GM21717 (cell line): ENCODE results near the gene KCNK3.

Experiments
- ATAC-seq: cut with Tn5 transposase; IDR thresholded peaks from one replicate; pipeline ENCODE4 v1.9.1; 2021; ENCODE audit warnings: mild to moderate bottlenecking, moderate library complexity; ENCODE audit not compliant: unreplicated experiment

The KCNK3 gene

GRCh38 chr2:26687801-26688200 is 4.7 kb upstream of the KCNK3 start:
- ATAC-seq: no peak

DNA sequence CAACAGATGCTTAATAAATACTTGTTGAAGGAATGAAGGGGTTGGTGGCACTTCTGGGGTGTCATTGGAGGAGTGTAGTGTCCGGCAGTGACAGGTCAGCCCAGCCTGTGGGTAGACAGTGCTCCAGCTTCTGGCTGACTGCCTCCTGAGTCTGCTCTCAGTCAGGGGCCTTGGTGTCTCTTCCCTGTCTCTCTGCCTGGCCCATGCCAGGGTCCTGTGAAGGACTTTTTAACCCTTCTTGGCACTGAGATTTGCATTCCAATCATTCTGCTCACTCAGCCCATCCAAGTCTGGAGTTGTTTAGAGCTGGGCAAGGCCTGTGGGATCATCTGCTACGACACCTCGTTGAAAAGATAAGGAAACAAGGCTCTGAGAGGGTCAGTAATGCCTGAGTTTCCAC is 1.4 kb upstream of the KCNK3 start:
- ATAC-seq: no peak

GRCh38 chr2:26691881-26692278 is 642 bp upstream of the KCNK3 start:
- no peak for ATAC-seq

GRCh38 chr2:26692897-26693849 is 651 bp downstream of the KCNK3 start:
- no peak for ATAC-seq

DNA sequence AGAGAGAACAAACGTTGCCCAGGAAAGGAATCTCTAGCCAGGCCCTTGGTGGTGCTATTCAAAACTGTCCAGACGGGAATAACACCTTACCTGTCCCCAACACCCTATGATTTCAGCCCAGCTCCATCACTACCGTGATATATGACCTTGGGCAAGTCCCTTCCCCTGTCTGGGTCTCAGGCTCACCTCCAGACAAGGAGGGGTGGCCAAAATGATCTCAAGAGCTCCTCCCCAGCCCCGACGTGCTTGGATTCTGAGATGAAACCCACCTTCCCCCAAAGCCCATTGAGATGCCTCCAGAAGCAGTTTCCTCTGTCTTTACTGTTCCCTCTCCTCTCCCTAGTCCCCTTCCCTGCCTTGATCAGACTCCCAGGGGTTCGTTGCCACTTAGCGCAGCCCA is 1.5 kb downstream of the KCNK3 start:
- ATAC-seq: no peak

GRCh38 chr2:26696351-26696816 is 3.9 kb downstream of the KCNK3 start:
- ATAC-seq: no peak

DNA sequence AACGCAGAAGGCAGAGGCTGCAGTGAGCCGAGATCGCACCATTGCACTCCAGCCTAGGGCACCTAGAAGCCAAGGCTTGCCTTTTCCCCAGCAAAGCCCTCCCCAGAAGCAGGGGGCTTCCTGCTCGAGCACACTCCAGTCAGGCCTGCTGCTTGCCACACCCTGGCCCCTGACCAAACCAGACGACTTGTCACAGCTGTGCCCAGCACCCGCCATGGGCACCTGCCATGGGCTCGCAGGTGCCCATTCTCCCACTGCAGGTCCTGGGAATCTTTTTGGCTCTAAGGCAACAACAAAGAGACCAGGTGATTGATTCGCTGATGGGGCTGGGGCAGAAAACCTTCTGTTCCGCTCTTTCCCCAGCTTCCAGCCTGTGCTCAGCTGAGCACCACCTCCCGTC is 4.9 kb downstream of the KCNK3 start:
- ATAC-seq: no peak

GRCh38 chr2:26699295-26699694 is 6.8 kb downstream of the KCNK3 start:
- ATAC-seq: no peak

DNA sequence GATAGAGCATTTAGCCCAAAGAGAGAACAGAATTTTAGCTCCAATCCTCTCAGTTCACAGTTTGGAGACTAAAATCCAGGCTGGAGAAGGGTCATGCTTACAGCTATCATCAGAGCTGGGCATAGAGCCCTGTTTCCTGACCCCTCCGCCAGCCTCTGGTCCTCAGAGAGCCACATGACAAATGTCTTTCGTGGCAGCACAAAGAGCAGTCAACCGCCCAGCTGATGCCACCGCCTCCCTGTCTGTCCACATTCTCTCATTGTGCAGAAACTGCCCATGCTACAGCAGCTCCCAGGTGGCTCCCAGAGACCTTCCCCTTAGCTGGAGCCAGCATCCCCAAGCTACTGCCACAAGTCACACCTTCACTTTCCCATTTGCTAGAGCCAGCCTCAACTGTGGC is 7.6 kb downstream of the KCNK3 start:
- ATAC-seq: no peak

DNA sequence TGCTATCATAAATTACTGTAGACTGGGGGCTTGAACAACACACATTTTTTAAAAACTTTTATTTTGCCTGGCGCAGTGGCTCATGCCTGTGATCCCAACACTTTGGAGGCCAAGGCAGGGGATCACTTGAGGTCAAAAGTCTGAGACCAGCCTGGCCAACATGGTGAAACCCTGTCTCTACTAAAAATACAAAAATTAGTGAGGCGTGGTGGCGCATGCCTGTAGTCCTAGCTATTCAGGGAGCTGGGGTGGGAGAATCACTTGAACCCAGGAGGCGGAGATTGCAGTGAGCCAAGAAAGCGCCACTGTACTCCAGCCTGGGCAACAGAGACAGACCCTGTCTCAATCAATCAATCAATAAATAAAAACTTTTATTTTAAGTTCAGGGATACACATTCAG is 9.1 kb downstream of the KCNK3 start:
- ATAC-seq: no peak

GRCh38 chr2:26702025-26702424 is 9.5 kb downstream of the KCNK3 start:
- no peak for ATAC-seq

DNA sequence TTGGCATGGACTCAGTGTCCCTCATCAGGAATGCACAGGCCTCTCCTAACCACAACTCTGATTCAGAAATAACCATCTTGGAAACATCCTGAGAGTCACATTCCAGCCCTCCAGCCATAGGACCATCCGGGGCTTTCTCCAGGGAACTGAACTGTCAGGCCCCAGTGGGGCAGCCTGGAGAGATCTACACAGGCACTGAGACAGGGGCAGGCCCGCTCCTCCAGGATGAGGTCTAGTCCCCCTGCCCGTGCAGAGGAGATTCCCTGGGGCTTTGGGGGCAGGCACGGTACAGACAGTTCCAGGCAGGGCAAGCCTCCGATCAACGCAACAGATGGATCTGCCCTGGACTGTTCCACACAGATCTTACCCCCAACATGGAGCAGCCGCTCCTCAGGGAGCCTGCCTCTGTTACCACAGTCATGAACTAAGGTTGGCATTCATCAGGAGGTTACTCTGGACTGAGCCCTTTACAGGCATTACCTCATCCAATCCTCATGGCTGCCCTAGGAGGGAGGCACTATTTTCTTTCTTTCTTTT is 12.0 kb downstream of the KCNK3 start:
- no peak for ATAC-seq

GRCh38 chr2:26705126-26705525 is 12.6 kb downstream of the KCNK3 start:
- ATAC-seq: no peak

DNA sequence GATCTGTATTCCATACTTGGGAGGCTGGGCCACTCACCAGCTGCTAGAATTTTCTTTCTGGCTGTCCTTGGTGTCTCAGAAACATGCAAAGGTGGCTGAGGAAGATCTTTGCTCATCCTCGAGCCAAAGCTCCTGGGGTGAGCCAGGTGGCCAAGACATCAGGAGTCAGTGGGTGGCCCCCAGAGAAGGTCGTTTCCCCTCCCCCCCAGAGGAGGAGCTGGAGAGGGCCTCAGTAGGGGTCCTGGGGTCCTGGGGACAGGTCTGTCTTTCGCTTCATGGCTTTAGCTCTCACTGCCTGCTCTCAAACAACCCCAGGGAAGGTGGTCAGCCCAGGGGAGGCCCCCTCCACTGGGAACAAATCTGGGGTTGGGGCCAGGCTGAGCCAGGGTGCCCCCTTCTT is 13.6 kb downstream of the KCNK3 start:
- no peak for ATAC-seq

DNA sequence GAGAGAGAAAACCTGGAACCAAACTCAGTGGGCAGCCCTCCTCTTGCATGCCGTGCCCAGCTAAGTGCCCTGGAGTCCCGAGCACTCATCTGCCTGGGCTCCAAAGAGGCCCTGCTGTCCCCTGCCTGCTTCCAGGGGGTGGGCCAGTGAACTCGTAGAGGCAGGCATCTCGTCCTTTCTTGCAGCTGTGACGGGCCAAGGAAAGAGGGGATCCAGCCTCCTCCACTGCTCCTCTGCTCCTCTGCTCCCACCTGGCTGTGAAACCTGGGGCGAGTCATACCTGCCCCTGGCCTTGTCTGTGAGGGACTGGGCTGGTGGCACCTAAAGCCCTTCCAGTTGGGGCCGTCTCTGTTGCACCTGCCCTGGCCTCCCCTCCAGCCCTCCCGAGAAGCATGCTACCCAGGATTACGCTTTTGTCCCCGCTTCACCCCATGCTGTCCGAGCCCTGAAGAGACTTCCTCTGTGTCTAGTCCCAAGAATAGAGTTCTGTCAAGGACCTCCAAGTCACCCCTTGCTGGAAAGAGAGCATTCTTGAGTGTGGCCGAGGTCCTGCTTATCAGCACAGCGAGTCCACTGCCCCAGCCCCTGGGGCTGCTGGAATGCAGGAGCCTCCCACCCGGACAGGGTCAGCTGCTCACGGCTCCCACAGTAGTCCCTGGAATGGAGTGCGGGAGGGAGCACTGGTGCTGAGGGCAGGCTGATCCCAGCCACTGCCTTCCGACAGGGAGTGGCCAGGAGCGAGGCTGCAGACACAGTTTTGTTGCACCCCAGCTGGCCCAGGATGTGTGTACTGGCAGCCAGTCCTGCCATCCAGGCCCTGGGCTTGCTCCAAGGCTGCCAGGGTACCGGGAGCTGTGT is 14.3 kb downstream of the KCNK3 start:
- ATAC-seq: no peak

DNA sequence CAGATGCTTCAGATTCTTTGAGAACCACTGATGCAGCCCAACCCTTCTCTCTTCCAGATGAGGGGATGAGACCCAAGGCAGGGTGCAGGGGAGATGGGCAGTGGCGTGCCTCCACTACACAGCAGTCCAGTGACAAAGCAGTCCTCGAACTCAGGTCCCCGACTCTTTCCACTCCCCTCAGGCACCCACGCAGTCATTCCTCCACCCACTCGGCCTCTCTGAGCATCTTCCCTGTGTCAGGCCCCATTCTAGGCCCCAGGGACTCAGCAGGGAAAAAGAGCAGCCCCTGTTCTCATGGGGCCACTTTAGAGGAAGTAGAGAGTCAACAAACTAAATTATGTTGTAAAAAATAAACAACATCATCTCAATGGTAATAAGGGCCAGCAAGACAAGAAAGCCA is 15.2 kb downstream of the KCNK3 start:
- no peak for ATAC-seq

GRCh38 chr2:26708457-26708856 is 15.9 kb downstream of the KCNK3 start:
- ATAC-seq: no peak

- ATAC-seq: no peak
Measured at GRCh38 chr2:26709323-26710110, 17.0 kb downstream of the KCNK3 start.

DNA sequence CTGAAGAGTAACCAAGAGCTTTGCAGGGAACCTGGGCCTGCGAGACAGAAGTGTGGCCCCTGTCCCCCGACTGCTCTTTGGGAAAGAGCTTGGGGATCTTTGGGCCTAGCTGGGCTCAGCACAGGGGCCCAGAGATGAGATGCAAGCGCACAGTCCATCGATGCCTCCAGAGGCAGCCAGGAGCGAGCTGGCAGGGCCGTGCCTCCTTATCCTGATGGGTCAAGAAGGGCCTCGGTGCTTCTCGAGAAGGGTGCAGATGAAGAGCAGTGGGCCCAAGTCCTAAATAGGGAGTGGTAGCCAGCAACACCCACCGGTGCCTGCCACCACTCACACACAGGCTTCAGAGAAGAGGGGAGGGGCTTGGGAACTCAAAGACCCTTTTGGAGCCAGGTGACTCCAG is 17.6 kb downstream of the KCNK3 start:
- ATAC-seq: no peak

- no peak for ATAC-seq
Measured at GRCh38 chr2:26710743-26711456, 18.4 kb downstream of the KCNK3 start.
